Left kidney (tissue), 2 donors: ENCODE results near the gene BSPRY. TPM values are rescaled to one million over a fixed set of nuclear protein-coding genes. Genes with fewer than 3 reads are reported as not detected.
"Not testable (repeated sequence)": the region's sequence is repeated elsewhere in the genome, so short reads cannot be mapped to it uniquely, and the experiment has no call there.

Experiments used
- DNase-seq: peaks from one replicate; pipeline ENCODE4 v3.0.0-alpha.2; 2013
- polyA plus RNA-seq: library from polyadenylated mRNA; unstranded; fragments of 120-200 nt; gene quantifications from one replicate; pipeline ENCODE4 v1.2.1, GENCODE V29; 2013; ENCODE audit not compliant: insufficient read length

The BSPRY gene
- polyA plus RNA-seq, 1 donor = 7.8 TPM

DNA sequence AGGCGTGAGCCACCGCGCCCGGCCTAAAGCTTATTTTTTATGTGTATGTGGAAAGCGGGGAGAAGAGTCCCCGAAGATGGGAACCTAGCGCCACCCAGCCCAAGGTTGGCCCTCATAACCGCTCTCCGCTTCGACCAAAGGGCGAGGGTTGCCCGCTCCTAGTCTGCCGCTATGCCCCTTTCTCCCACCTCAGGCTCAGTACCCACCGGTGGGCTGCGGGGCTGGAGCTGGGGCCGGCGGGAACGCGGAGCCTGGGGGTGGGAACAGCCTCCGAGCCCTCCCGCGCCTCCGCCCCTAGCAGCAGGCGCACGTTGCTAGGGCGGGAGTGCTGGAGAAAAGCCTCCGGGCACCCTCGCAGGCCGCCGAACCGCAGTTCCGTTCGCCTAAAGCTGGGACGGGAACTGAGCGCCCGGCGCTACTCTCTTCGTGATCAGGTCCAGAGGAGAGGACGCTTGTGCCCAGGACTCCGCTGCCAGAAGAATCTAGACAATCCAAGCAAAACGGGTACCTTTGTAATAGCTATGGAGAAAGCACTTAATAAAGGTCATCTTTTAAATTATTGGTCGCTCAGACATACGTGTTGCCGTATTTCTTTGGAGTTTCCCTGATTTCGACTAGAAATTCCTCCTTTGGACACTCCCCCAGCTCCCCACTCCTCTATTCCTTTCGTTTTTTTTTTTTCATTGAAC lies 9.2 kb upstream of the BSPRY start, which contains the start of gene WDR31:
TSS of gene WDR31 (minus strand) at position 265 of the 689 bp plus-strand sequence. CDS start 8,253 bp downstream, outside the sequence.
- peak; percentile 90 for DNase-seq

GRCh38 chr9:113341712-113342410 lies 7.5 kb upstream of the BSPRY start:
- no peak for DNase-seq

DNA sequence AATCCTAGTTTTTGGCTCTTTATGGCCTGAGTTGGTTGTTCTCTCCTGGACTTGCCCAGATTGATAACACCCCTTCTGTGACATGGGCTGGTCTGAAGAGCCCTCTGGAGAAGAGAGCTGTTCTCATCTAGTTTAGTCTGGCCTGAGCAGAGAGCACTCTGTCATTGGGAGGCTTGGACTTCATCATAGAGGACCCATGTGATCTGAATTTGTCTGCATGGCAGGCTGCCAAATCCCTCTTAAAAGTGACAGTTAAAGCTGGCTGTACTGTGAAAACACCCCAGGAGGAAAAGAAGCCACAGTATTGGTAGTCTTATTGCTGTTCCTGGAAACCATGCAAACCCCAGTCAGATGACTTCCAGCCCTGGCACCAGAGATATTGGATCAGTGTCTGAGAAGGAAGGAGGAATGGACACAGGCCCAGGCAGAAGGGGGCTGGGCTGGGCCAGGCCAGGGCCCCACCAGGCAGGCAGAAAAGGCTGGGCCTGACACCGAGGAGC lies 5.6 kb upstream of the BSPRY start:
- DNase-seq = peak; percentile 74

DNA sequence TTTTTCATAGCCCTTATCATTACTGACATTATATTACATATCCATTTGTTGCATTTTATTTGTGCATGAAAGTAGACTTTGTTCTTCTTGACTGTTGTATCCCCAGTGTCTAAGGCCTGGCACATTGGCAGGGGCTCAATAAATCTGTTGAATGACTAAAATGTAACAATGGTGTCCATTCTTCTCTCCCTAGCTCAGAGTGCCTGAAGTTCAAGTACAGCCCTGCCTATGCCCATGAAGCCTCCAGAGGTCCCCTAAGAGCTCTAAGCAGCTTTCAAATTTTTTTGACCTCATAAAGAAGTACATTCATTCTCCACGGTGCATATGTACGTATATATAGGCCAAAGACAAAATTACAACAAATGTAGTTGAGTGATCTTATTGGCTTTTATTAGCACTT lies 4.2 kb upstream of the BSPRY start:
- DNase-seq = no peak

GRCh38 chr9:113345671-113346070 lies 3.7 kb upstream of the BSPRY start:
- DNase-seq = no peak

- DNase-seq = no peak
These were observed 904 bp upstream of the BSPRY start for GRCh38 chr9:113348437-113348836.

- DNase-seq = no peak
These were observed 286 bp upstream of the BSPRY start for GRCh38 chr9:113349066-113349444.

- no peak for DNase-seq
These were observed 843 bp downstream of the BSPRY start for GRCh38 chr9:113350107-113350661.

DNA sequence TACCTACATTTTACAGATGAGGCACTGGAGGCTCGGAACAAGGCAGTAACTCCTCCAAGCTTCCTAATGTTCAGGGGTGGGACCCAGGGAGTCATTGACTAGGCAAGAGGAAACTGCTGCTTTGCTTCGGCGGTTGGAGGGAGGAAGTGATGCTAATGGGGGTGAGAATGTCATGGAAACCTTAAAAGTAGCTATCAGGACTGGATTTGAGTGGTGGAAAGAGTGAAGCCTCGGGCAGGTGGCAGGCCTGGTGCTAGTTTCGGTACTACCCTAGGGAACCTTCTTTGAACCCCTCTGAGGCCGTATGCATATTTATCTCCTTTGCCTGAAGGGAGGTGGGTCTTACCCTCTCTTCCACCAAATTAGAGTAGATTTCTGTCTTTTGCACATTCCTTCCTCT lies 1.6 kb downstream of the BSPRY start:
- DNase-seq = no peak

DNA sequence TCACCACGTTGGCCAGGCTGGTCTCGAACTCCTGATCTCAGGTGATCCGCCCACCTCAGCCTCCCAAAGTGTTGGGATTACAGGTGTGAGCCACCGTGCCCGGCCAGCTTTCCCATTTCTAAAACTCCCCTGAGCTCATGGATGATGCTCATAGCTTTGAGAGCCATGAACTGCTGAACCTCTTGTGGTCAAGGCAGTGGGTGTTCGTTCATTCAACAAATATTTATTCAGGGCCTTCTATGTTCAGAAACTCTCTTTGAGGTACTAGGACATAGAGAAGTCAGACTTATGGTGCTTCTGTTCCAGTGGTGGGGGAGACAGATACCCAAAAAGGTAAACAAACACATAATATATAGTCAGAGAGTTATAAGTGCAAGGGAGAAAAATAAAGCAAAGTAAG lies 2.7 kb downstream of the BSPRY start:
- no peak for DNase-seq

DNA sequence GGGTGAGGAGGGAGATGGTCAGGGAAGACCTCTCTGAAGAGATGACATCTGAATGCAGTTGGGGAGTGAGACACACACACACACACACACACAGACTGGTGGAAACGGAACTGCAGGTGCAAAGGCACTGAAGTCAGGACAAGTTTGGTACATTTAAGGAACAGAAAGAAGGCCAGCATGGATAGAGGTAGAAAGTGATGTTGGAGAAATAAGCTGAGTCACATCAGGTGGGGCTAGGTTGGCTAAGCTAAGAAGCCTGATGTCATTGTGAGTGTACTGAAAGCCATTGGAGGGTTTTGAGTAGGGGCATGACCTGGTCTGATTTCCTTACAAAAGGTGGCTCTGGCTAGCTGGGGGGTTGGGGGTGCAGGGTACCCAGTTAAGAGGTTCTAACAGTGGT lies 3.1 kb downstream of the BSPRY start:
- no peak for DNase-seq

GRCh38 chr9:113355040-113355596 lies 5.8 kb downstream of the BSPRY start:
- DNase-seq = no peak

DNA sequence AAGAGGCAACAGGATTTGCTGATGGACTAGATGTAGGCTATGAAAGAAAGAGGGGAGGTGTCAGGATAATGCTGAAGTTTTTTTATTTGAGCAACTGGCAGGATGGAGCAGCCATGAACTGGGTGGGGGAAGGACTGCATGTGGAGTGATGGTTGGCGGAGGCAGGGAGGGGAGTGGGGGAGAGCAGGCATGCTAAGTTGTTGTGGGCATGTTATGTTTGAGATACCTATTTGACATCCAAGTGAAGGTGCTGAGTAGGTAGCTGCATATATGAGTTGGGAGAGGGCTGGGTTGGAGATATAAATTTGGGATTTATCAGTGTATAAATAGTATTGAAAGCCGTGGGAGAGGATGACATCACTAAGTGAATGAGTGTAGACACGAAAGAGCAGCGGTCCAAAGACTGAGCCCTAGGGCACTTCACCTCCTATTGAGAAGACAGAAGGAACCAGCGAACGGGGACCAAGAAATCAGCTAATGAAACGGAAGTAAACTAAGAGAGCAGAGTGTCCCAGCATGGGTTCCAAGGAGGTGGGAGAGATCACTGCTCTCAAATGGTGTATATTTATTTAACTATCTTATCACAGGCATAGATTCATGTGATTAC lies 7.4 kb downstream of the BSPRY start:
- DNase-seq = no peak

- no peak for DNase-seq
These were observed 10.0 kb downstream of the BSPRY start for GRCh38 chr9:113359385-113359784.

- DNase-seq = no peak
These were observed 11.0 kb downstream of the BSPRY start for GRCh38 chr9:113360242-113360842.

- no peak for DNase-seq
These were observed 12.1 kb downstream of the BSPRY start for GRCh38 chr9:113361304-113362018.

DNA sequence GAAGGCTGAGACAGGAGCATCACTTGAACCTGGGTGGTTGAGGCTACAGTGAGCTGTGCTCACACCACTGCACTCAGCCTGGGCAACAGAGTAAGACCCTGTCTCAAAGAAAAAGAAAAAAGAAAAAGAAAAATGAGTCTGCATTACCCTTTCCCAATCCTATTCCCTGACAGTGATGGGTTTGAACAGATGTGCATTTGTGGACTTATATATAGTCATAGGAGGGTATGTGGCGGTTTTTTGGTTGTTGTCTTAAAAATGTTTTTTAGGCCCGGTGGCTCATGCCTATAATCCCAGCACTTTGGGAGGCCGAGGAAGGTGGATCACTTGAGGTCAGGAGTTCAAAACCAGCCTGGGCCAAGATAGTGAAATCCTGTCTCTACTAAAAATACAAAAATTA lies 14.0 kb downstream of the BSPRY start:
- no peak for DNase-seq

DNA sequence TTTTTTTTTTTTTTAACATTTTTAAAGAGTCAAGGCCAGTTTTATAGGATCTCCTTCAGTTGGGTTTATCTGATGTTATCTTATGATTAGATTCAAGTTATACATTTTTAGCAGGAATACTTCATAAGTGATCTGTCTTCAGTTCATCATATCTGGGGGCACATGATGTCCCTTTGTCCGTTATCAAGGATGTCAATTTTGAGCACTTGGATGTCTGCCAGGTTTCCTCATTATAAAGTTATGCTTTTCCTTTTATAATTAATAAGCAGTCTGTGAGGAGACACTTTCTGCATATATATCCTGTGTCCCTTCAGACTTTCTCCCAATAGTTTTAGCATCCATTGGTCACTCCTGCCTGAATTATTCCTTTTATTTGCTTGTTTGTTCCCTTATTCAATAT lies 15.6 kb downstream of the BSPRY start:
- DNase-seq = no peak

DNA sequence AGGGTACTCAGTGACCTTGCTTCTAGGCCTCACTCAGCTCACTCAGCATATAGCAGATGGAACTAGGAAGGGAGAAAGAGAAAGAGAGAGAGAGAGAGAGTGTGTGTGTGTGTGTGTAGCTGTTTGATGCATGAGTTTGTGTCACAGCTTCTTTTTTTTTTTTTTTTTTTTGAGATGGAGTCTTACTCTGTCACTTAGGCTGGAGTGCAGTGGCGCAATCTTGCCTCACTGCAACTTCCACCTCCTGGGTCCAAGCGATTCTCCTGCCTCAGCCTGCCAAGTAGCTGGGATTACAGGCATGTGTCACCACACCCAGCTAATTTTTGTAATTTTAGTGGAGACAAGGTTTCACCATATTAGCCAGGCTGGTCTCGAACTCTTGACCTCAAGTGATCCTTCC lies 16.3 kb downstream of the BSPRY start:
- DNase-seq = not testable (repeated sequence)

DNA sequence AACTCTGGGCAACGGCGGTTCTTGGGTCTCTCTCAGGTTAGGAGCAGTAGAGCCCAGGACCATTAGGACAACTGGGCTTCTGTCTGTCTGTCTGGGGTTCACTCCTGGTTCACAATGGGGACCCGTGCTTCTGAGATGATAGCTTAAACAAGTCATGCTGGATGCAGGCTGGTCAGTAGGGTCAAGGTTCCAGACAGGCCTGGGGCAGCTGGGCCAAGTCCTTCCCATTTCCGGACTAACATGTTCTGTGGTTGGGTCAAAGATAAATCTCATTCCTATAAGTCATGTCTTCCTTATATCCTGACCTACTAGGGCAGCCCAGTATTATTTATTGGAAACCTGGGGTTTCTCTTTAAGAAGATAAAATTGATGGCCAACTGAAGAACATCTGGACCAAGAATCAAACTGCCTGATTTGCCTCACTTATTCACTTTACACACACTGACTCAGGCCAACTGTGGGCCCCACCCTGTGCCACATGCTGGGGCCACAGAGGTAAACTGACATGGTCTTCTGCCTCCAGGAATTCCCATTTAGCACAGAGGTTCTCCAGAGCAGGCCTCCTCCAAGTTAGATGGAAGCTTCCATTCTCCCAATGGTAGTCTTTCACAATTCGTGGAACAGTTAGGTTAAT lies 19.1 kb downstream of the BSPRY start:
- DNase-seq = no peak
